Hepatic stellate cell (primary cell): ENCODE results near the gene ZNF627.
"Not testable (repeated sequence)": the region's sequence is repeated elsewhere in the genome, so short reads cannot be mapped to it uniquely, and the experiment has no call there.

Source experiments
- DNase-seq: peaks from one replicate; pipeline ENCODE4 v3.0.0; 2011; ENCODE audit warnings: low spot score

The ZNF627 gene

GRCh38 chr19:11624069-11624463 is 26.8 kb downstream of the ZNF627 start:
- no peak for DNase-seq

GRCh38 chr19:11626252-11626651 is 29.0 kb downstream of the ZNF627 start:
- DNase-seq: no peak

GRCh38 chr19:11633223-11633622 is 35.9 kb downstream of the ZNF627 start:
- DNase-seq: no peak

DNA sequence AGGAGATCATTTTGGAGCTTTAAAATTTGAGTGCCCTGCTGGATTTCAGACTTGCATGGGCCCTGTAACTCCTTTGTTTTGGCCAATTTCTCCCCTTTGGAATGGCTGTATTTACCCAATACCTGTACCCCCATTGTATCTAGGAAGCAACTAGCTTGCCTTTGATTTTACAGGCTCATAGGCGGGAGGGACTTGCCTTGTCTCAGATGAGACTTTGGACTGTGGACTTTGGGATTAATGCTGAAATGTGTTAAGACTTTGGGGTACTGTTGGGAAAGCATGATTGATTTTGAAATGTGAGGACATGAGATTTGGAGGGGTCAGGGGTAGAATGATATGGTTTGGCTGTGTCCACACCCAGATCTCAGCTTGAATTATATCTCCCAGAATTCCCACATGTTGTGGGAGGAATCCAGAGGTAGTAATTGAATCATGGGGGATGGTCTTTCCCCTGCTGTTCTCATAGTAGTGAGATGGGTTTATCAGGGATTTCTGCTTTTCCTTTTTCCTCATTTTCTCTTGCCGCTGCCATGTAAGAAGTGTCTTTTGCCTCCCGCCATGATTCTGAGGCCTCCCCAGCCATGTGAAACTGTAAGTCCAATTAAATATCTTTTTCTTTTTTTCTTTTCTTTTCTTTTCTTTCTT is 36.9 kb downstream of the ZNF627 start:
- DNase-seq: not testable (repeated sequence)

- DNase-seq: no peak
These were observed 41.9 kb downstream of the ZNF627 start for GRCh38 chr19:11639245-11639601.

DNA sequence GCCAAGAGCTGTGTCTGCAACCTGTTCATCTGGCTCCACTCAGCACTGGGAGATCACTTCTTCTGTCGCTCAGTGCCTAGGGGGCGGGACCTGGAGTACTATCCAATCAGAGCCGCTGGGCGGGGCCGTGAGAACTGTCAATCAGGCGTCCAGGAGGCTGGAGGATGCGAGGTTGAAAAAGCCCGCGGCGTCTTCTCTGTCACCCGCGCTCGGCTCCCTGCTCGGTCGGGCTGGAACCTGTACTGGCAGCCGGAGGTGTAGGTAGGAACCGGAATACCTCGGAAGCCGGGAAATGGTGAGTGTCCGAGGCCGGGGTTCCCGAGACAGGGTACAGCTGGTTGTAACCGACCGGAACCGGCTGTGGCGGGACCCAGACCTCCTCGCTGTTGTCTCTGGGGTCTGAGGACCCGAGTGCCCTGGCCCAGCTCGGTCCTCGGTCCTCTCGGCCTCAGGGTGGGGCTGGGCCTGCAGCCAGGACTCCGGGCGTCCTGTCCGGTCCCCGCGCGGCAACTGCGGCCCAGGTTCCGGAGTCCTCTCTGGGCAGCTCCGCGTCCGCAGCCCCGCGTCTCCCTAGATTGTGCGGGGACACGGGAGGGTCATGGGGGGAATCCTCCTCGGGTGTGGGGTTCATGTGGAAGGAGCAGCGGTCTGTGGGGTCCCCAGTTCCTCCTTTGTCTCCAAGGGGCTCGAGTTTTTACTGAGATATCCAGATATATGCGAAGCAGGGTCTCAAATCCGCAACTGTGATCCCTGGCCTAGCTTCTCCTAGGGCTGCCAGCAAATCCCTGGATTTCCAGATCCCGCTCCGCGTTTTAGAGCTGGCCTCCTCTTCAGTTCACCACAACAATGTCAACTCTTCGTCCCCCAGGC is 42.6 kb downstream of the ZNF627 start:
- peak; percentile 98 for DNase-seq

GRCh38 chr19:11641244-11641643 is 44.0 kb downstream of the ZNF627 start:
- no peak for DNase-seq

- no peak for DNase-seq
These were observed 45.6 kb downstream of the ZNF627 start for GRCh38 chr19:11642902-11643301.

DNA sequence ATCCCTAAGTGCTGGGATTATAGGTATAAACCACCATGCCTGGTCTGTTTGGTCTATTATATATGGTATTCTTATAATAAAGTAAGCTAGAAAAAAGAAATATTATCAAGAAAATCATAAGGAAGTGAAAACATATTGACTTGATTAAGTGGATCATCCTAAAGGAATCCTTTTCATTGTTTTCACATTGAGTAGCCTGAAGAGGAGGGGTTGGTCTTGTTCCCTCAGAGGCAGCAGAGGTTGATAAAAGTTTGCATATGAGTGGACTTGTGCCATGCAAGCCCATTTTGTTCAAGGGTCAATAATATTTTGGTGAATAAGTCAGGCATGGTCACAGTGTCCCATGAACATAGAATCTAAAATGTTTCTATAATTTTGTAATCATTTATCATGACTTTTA is 52.7 kb downstream of the ZNF627 start:
- DNase-seq: no peak

DNA sequence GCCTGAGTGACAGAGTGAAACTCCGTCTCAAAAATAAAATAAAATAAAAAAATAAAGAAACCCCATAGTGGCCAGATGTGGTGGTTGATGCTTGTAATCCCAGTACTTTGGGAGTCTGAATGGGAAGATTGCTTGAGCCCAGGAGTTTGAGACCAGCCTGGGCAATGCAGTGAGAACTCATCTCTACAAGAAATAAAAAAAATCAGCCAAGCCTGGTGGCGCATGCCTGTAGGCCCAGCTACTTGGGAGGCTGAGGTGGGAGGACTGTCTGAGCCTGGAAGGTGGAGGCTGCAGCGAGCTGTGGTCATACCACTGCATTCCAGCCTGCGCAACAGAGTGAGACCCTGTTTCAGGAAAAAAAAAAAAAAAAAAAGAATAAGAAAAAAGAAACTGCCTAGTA is 53.8 kb downstream of the ZNF627 start:
- no peak for DNase-seq

DNA sequence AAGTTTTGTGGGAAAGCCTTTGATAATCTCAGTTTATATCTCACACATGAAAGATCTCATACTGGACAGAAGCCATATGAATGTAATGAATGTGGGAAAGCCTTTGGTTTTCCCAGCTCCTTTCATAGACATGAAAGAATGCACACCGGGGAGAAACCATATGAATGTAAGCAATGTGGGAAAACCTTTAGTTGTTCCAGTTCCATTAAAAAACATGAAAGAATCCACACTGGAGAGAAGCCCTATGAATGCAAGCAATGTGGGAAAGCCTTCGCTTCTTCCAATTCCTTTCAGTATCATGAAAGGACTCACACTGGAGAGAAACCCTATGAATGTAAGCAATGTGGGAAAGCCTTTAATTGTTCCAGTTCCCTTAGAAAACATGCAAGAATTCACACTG is 54.8 kb downstream of the ZNF627 start:
- DNase-seq: no peak

DNA sequence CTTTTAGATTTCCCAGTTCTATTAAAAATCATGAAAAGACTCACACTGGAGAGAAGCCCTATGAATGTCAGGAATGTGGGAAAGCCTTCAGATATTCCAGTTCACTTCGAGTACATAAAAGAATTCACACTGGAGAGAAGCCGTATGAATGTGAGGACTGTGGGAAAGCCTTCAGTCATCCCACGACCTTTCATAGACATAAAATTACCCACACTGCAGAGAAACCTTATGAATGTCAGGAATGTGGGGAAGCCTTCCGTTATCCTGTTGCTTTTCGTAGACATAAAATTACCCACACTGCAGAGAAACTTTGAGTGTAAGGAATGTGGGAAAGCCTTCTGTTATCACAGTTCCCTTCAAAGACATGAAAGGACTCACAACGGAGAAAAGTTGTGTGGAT is 55.2 kb downstream of the ZNF627 start:
- no peak for DNase-seq

DNA sequence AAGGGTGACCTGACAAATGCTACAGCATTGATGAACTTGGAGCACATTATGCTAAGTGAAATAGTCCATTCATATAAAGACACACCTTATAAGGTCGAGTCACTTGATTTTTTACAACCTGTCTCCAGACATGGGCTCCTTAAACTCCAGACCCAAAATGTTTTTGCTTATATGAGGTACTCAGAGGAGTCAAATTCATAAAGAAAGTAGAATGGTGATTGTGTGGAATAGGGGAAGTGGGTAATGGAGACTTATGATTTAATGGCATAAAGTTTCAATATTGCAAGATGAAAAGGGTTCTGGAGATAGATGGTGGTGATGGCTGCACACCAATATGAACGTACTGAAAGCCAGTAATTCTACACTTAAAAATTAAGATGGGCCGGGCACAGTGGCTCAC is 59.3 kb downstream of the ZNF627 start:
- no peak for DNase-seq

DNA sequence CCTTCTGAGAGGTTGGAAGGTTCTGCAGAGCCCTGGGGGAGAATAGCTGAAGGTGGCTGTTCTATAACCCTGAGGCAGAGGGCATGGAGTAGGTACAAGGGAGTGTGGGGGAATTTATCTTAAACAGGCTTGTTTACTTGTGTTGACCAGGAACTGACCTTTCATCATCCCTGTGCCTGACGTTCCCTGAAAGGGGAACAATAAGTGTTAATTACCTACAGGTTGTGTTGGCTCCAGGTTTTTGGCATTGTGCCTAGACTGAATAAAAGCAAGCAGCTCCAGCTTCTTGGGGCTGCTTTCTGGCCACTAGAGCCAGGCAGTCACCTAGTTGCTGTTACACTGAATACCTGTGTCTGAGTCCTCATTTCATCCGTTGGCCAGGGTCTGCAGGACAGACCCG is 60.0 kb downstream of the ZNF627 start:
- no peak for DNase-seq

DNA sequence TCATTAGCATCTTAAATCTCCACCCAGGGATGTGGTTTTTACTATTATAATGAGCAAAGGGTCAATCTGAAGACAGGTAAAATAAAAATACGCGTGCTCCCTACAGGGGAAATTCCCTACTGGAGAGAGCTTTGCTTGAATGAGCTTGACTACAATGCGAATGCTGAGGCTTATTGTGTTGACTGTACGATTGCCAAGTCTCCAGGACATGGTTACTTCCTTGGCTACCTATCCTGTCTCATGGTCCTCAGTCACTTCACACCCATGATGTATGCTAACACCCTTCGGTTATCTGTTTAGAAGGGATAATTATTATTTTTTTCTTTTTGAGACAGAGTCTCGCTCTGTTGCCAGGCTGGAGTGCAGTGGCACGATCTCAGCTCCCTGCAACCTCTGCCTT is 61.7 kb downstream of the ZNF627 start:
- DNase-seq: no peak

DNA sequence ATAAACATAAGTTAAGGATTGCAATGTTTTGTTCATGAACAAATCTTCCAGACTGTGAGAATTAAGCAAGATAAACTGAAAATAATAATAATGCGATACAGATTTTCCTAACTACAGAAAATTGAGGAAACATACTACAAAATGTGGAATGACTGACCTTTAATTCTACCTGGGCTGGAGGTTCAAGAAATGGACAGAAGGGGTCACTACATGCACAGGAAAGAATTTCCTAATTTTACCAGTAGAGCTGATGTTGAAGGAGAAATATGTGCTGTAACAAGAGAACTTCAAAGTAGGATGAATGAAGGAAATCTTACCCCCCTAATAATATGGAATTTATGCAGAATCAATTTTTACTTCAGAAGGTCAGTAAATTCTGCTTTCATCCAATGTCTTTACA is 62.3 kb downstream of the ZNF627 start:
- peak; percentile 36 for DNase-seq

- DNase-seq: no peak
These were observed 65.0 kb downstream of the ZNF627 start for GRCh38 chr19:11662278-11662677.

- DNase-seq: no peak
These were observed 65.9 kb downstream of the ZNF627 start for GRCh38 chr19:11663181-11663591.
